Fibroblast of skin of back (primary cell): ENCODE results near the gene STK32C.
"Not testable (repeated sequence)": the region's sequence is repeated elsewhere in the genome, so short reads cannot be mapped to it uniquely, and the experiment has no call there.

Experiments
- DNase-seq: peaks from one replicate; pipeline ENCODE4 v3.0.0-alpha.2; 2013

STK32C gene

DNA sequence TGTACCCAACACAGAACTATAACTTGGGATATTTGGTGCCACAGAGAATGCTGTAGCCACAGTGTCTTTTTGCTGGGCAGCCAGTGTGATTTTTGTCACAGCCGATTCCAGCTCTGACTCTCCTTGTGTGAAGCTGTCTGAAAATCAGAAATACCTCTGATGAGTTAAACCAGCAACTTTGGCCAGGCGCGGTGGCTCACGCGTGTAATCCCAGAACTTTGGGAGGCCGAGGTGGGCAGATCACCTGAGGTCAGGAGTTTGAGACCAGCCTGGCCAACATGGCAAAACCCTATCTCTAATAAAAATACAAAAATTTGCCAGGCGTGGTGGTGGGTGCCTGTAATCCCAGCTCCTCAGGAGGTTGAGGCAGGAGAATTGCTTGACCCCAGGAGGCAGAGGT lies 30.1 kb upstream of the STK32C start:
- not testable (repeated sequence) for DNase-seq

DNA sequence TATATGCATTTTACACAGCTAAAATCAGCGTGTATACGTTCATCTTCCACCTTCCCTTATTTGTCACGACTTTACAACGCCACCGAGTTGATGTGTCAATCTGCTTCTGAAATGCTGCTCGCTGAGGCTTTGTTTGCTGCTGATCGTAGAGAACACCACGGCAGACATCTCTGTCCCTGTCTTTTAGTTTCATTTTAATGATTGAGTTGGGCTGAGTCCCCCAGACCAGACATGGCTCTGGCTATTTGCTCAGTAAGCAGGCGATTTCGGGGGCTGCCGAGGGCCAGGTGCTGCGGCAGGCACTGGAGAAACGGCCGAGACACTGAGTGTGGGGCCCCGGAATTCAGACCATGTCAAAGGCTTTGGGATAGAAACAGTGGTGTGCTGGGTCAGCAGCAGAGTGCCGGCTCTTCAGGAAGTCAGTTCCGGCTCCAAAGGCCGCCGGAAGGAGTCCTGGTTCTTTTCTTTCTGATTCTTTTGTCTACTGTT lies 29.2 kb upstream of the STK32C start:
- no peak for DNase-seq

DNA sequence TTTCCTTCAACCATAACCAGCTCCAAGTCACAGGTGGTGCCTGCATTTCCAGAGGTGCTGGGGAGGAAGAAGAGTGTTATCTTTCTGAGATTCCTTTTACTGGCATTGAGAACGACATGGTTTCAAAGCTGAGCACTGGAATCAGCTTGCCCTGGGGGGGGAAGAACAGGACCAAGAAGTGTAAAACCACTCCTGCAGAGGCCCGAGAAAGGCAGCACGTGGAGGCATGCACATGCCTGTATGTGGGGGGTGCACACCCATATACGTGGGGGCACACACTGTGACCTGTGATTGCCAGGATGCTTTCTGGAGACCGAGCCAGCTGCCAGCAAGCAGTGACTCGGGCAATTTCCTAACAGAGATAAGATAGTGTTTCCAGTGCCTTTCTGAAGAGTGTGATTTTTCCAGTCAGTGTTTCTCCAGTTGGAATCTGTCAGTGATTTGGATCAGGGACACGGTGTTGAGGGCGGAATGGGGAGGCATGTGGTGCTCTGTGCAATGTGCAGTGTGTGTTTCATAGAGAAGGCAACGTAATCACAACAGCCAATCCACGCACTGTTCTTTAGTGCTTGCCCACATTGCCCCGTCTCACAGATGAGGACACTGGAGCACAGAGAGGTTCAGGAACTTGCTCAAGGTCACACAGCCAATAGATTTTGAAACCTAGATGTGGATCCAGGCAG lies 28.5 kb upstream of the STK32C start:
- DNase-seq, result no peak

DNA sequence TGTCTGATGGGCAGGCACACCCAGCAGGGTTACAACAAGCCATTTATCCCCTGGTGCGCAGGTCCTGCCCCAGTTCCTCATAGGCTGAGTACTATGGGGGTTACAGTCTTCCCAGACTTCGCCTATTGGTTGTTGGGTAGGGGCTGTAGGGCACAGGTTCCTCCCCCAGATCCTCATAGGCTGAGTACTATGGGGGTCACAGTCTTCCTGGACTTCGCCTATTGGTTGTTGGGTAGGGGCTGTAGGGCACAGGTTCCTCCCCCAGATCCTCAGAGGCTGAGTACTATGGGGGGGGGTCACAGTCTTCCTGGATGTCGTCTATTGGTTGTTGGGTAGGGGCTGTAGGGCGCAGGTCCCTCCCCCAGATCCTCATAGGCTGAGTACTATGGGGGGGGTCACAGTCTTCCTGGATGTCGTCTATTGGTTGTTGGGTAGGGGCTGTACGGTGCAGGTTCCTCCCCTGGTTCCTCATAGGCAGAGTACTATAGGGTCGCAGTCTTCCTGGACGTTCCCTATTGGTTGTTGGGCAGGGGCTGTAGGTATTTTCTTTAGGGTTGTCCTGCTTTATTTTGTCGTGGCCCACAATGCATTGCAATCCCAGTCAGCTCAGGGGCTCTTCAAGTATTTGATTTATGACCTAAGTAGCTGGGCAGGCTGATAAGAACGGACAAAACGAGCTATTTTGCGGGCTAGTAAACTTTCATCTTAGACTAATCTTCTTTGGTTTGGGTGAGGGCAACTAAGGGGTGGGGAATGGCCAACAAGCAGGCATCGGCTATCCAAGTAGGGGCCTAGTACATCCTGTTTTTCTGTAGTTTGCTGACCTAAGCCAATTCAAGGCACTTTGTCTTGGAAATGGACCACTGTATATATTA lies 27.7 kb upstream of the STK32C start:
- DNase-seq, result no peak

DNA sequence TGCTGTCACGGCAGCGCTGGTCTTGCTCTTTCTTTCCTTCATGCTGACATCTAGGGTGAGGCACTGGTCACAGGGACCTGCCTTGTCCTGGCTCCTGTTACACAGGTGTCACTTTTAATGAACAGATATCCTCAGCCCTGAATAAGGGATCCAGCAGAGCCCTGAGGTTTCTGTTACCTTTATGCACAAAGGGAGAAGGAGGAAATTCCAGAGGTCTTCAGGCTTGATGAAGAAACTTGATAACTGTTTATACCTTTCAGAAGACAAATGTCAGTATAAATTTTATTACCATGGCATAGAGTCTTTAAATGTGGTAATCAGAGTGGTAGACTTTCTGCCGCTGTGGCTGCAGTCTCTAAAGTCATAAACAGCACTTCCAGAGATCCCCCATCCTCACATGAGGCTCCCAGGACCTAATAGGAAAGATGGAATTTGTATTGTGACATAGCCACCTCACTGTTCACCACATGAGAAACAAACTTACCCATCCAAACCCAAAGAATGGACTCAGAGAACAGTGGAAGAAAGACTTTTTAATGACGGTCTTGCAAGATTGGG lies 27.0 kb upstream of the STK32C start:
- DNase-seq, result no peak

DNA sequence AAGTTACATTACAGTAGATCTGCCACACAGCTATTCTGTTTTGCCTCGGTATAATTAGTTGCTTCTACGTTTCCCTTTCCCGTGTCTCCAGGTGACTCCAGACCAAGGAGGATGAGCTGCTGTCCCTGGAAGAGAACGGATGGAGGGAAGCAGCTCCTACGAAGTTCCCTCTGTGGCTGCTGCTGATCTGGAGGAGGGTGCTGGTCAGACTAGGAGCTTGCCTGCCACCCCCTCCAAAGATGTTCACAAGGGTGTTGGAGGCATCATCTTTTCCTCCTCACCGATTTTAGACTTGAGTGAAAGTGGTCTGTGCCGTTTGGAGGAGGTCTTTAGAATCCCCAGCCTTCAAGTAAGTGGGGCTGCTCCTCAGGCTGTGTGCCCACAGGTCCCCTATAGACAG lies 25.6 kb upstream of the STK32C start:
- DNase-seq, result no peak

DNA sequence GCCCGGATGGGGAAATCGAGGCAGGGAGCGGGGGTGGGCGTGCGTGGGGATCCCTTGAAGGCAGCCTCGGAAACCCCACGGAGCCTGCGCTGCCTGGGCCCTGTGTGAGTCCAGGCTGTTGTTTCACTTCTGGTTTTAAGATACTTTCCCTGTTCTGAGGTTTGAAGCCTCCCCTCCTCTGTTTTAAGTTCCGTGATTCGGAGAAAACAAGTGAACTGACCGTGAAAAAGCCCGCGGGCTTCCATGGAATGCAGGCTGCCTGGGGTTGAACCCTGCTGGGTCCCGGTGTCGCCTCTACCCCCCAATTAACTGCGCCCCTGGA lies 24.6 kb upstream of the STK32C start:
- no peak for DNase-seq

DNA sequence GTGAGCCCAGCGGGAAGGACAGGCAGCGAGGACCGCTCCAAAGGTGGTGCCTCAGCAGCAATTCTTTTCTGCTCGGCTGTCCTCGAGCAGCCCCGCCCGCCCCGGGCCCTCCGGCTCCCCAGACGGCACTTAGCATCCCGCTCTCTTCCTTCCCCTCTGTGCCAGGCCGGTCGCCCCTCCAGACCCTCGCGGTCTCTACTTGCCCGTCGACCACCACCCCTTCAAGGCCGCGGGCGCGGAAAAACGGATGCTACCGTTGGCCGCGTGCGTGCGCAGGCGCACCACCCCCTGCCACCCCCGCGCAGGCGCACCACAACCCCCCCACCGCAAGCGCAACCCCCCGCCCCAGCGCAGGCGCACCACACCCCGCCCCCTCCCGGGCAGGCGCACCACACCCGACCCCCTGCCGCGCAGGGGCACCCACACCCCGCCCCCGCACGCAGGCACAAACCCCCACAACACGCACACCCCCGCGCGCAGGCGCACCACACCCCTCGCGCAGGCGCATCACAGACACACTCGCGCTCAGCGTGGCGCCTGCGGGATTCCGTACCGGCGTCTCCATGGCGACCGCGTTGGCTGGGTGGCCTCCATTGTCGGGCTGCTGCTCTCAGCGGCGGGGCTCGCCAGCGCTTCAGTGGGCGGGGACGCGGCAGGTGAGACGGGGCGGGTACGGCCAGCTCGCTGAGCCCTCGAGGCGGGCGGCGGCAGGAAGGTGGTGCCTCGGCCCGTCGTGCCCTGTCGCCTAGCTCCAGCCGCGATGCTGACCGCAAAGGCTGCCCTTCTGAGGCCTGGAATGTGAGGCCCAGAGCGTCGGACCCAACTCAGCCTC lies 24.1 kb upstream of the STK32C start, which contains the start of gene LRRC27:
Gene LRRC27 (plus strand): TSS at position 593 of the 832 bp plus-strand sequence. CDS start 1,332 bp downstream, outside the sequence.
- peak; percentile 95 for DNase-seq

DNA sequence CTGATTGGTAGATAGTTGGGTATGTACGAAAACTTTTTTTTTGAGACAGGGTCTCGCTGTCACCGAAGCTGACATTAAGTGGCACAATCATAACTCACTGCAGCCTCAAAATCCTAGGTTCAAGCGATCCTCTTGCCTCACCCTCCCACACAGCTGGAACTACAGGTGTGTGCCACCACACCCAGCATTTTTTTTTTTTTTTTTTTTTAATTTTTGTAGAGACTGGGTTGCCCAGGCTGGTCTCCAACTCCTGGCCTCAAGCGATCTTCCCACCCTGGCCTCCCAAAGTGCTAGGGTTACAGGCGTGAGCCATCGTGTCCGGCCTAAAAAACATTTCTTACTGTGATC lies 22.7 kb upstream of the STK32C start:
- no peak for DNase-seq

DNA sequence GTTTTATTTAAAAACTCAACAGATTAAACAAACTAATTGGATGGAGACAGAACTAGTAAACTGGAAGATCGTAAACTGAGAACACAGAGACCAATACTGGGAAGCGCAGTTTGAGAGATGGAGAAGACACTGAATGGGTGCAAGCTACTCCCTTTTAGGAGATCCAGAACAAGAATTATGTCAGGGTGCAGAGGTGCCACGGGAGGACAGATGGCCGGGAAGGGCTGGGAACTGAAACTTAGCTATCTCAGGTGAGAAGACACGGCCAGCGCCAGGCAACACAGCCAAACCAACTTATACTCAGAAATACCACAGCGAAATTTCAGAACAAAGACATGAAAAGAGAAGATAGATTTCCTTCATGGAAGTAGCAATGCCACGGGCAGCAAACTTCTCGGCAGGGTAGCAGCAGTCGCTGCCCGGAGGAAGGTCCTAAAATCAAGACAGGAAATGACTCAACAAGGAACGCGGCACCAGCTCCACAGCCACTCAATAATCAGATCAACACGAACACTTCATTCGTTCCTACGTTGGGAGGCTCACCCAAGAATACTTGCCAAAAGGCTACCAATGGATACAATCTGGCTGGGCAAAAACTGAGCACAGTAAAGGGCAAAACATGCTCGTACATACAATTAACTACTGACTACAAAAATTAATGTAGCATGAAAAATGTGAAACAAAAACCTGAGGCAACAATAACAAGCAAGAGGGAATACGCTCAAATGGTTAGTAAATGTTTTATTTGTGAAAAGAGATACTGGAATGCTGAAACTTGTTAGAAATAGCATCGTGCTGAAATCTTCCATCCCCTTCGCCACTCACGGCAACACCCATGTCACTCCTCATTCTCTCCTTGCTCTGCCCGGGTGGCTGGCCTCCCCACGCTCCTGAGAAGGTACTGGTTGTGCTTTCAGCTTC lies 22.1 kb upstream of the STK32C start:
- peak; percentile 78 for DNase-seq

DNA sequence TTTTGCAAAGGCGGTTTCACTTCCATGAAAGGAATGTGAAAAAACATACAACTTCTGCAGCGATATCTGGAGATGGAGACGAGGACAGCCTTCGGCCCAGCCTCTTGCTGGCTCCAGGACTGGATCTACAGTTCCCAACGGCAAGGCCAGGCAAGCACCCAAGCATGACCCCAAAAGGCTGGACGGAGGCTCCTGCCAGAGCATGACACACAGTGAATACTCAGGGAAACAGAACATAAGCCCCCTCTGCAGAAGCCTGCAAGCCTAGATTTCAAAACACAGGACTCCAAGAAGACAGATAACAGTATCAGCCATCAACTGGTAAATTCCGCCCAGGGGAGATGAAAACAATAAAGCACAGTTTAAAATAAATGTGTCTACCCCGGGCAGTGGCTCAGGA lies 21.0 kb upstream of the STK32C start:
- no peak for DNase-seq

DNA sequence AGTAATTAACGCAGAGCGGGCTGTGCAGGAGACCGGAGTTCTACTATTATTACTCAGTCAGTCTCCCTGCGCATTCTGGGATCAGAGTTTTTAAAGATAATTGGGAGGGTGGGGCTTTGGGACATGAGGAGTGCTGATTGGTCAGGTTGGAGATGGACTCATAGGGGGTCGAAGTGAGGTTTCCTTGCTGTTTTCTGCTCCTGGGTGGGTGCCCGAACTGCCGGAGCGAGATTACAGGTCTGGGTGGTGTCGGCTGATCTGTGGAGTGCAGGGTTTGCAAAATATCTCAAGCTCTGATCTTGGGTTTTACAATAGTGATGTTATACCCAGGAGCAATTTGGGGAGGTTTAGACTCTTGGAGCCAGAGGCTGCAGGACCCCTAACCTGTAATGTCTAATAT lies 20.4 kb upstream of the STK32C start:
- DNase-seq, result no peak

DNA sequence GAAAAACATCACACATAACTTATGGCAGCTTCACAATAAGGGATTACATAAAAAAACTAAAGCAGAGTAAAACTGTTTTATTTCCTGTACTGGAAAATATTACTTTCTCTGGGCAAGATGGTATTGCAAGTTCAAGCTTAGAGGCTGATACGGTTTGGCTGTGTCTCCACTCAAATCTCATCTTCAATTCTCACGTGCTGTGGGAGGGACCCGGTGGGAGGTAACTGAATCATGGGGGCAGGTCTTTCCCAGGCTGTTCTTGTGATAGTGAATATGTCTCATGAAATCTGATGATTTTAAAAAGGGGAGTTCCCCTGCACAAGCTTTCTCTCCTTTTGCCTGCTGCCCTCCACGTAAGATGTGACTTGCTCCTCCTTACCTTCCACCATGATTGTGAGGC lies 19.2 kb upstream of the STK32C start:
- no peak for DNase-seq

DNA sequence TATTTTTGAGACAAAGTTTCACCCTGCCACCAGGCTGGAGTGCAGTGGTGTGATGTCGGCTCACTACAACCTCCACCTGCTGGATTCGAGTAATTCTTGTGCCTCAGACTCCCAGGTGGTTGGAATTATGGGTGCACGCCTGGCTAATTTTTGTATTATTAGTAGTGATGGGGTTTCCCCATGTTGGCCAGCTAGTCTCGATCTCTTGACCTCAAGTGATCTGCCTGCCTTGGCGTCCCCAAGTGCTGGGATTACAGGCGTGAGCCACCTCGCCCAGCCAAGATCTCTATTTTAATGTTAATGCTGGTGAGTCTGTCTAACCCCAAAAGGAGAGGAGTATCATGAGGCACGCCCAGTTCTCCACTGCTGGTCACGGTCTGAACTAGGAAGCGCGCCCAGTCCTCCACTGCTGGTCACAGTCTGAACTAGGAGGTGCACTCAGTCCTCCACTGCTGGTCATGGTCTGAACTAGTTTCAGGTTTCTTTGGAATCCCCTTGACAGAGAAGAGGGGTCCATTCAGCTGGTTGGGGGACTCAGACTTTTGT lies 18.7 kb upstream of the STK32C start:
- DNase-seq, result no peak

DNA sequence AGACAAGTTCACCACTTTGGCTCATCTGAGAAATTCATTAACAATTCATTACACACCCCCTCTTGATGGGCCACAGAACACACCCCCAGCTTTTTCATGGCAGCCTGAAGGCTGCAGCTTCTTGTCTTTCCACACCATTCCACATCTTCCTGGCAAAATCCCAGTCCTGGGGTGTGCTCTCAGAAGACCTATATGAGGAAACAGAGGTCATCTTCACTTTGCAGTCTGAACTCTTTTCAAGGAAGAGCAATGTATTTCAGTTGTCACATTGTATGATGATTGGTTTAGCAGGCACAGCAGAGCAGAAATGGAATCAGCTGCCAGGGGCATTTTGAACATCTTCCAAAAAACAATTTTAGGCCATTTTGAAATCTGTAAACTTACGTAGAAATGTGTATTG lies 16.4 kb upstream of the STK32C start:
- no peak for DNase-seq

DNA sequence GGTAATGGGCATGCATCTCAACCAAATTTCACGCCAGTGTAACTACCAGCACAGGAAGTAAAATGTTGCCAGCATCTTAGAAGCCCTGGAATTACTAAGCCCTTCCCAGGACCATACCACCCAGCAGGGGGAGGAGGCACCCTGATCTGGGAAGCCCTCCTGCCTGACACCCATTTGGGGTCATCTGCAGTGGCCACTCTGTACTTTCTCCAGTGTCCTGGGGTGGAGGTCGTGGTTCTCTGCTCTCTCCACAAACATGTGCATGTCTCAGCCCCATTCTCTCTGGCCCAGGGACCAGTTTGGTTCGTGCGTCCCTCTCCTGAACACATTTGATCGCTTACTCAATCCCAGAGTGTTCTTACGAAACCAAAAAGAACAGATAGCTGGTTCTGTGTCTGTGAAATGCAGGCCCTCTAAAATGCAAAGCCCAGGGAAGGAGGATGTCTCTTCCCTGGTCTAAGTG lies 14.9 kb upstream of the STK32C start:
- DNase-seq, result no peak

DNA sequence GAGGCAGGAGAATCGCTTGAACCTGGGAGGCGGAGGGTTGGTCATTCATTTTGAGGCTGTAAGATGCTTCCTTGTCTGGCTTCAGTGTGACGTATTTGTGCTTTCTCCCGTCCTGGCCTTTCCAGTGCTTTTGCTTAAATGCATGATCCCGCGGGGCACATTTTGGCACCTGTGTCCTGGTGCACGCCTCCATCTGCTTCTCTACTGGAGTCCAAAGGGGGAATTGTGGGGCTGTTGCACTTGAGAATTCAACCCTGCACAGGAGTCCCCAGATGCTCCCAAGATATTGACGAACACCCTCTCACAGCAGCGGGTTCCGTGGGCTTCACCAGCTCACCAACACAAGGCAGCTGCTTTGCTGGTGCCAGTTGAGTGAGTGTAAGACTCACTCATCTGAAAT lies 14.0 kb upstream of the STK32C start:
- no peak for DNase-seq

DNA sequence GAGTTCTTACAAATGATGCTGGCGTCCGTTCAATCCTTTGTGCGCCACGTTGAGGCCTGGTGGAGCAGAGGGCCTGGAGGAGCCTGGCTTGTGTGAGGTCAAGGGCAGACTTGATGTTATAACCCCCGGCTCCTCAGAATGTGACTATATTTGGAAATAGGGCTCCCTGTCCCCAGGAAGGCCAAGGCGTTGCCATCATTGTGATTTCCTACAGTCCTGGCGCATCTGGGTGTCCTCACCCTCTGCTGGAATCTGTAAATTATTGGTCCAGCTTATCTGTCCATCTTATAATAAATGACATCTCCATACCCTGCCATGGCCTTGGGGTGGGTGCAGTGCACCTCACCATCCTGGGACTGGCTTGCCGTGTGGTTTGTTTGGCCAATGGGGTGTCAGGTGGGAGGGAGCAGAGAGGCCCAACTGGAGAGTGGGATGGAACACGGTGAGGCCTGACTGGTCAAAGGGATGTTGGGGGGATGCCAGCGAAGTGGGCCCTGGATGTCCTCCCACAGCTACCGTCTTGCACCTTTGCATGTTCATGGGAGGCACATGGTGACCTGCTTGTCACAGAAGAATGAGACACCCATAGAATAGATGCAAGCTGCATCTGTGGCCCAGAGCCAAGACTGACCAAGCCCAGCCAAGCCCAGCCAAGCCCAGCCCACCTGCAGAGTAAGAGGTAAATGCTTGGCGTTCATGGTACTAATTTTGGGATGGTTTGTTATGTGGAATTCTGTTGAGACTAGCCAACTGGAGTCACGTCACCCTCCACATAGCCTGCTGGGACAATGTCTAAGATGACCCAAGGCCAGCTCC lies 13.1 kb upstream of the STK32C start:
- DNase-seq, result no peak

DNA sequence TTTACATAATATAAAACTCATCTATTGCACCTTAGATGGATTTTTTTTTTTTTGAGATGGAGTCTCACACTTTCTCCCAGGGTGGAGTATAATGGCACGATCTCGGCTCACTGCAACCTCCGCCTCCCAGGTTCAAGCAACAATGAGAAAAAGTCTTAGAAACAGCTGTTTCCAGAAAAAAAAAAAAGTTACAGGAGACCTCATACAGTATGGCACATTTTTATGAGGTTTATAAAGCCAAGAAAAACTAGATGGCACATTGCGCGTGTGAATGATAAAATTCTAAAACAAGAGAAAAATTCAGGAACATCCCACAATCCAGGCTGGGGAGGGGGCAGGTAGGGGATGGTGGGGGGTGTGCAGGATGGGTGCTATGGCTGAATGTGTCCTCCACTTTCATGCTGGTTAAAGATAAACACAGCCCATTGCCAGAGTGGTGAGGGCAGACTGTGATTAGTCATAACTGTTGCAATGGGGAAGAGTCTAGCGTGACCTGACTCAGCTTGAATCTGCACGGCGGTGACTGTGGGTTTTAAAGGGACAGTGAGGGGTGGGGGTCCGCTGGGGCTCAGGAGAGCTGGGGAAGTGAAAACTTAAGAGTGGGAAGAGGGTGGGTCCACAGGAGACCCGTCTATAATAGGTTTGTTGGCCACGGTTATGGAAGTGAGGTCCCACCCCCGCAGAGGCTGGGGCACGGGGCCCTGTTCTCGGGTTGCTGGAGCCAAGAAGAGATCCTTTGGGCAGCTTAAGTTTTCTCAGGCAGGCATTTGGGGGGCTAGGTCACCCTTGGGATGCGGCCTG lies 12.3 kb upstream of the STK32C start:
- DNase-seq, result peak; percentile 91

DNA sequence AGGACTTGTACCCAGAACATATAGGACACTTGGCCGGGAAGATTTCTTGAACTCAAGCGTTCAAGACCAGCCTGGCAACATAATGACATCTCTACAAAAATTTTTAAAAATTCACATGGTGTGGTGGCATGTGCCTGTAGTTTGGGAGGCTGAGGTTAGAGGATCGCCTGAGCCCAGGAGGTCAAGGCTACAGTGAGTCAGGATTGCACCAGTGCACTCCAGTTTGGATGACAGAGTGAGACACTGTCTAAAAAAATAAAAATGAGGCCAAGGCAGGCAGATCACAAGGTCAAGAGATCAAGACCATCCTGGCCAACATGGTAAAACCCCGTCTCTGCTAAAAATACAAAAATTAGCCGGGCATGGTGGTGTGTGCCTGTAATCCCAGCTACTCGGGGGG lies 9.7 kb upstream of the STK32C start:
- not testable (repeated sequence) for DNase-seq
